ENCODE results near the gene STARD3. TPM values are rescaled to one million over a fixed set of nuclear protein-coding genes. Genes with fewer than 3 reads are reported as not detected.

Gene STARD3
- total and polyA plus RNA-seq, 2 of the 13 experiments (the other 11 are each of a cell fraction or from before 2014, with no cell fraction given), result 34.6 to 100 TPM

GRCh38 chr17:39671651-39672521 lies 34.9 kb downstream of the STARD3 start (continued):
- TF ChIP-seq ZBTB1 (CRISPR knock-in tag; IDR thresholded peaks at IDR 0.05; ENCODE audit: borderline replicate concordance) (no peak), ZNF777 (CRISPR knock-in tag; IDR thresholded peaks at IDR 0.05) (0 out of 2 replicates have a peak, but pooled peaks have one; percentile 33), TP53 (CRISPR knock-in tag; conservative IDR thresholded peaks at IDR 0.05) (no peak), MXD4 (CRISPR knock-in tag; IDR thresholded peaks at IDR 0.05) (peak; percentile 62; the same call in 1 of the 2 replicates), GATAD1 (CRISPR knock-in tag; IDR thresholded peaks at IDR 0.05) (no peak), TEAD2 (CRISPR knock-in tag; IDR thresholded peaks at IDR 0.05) (0 out of 2 replicates have a peak, but pooled peaks have one; percentile 50), ZNF296 (CRISPR knock-in tag; conservative IDR thresholded peaks at IDR 0.05) (no peak), IRF9 (CRISPR knock-in tag; IDR thresholded peaks at IDR 0.05; ENCODE audit: borderline replicate concordance) (peak; percentile 76; the same call in 1 of the 2 replicates), ETV6 (CRISPR knock-in tag; conservative IDR thresholded peaks at IDR 0.05) (0 out of 2 replicates have a peak, but pooled peaks have one; percentile 44), GFI1 (CRISPR knock-in tag; IDR thresholded peaks at IDR 0.05; ENCODE audit: borderline replicate concordance) (no peak), BORCS8-MEF2B (CRISPR knock-in tag; IDR thresholded peaks at IDR 0.05) (peak; percentile 73; the same call in 1 of the 2 replicates), RBM39 (IDR thresholded peaks at IDR 0.05; ENCODE audit: low read depth, low read length, poor library complexity, severe bottlenecking) (peak; percentile 40), HNF1A (IDR thresholded peaks at IDR 0.05; ENCODE audit: low read depth) (no peak), HNF1A (CRISPR knock-in tag; IDR thresholded peaks at IDR 0.05; ENCODE audit: borderline replicate concordance) (0 out of 2 replicates have a peak, but pooled peaks have one; percentile 29), DR1 (CRISPR knock-in tag; IDR thresholded peaks at IDR 0.05) (no peak), TFDP1 (CRISPR knock-in tag; IDR thresholded peaks at IDR 0.05; ENCODE audit: borderline replicate concordance) (no peak), NFE2L1 (CRISPR knock-in tag; IDR thresholded peaks at IDR 0.05; ENCODE audit: borderline replicate concordance) (no peak), ZGPAT (CRISPR knock-in tag; IDR thresholded peaks at IDR 0.05) (peak; percentile 62; the same call in 1 of the 2 replicates), ZNF713 (CRISPR knock-in tag; IDR thresholded peaks at IDR 0.05) (no peak; the same call in 1 of the 2 replicates), CHD4 (IDR thresholded peaks at IDR 0.05; ENCODE audit: borderline replicate concordance, low read length) (0 out of 2 replicates have a peak, but pooled peaks have one; percentile 33)

All from HepG2 (cell line).